Activated naive CD8-positive, alpha-beta T cell treated with anti-CD3 and anti-CD28 coated beads for 36 hours (primary cell): ENCODE results near the gene SCAF11. TPM values are rescaled to one million over a fixed set of nuclear protein-coding genes. Genes with fewer than 3 reads are reported as not detected.

ENCODE experiments used
- DNase-seq: peaks from one replicate; pipeline ENCODE4 v3.0.0; 2021
- H3K27ac Mint-ChIP-seq: one replicate; pipeline ENCODE4 v1.8.0; 2022; ENCODE audit warnings: mild to moderate bottlenecking, moderate library complexity, mixed read lengths
- H3K27me3 Mint-ChIP-seq: one replicate; pipeline ENCODE4 v1.8.0; 2022; ENCODE audit warnings: mild to moderate bottlenecking, mixed read lengths
- H3K36me3 Mint-ChIP-seq: one replicate; pipeline ENCODE4 v1.8.0; 2021; ENCODE audit warnings: mild to moderate bottlenecking, mixed read lengths
- H3K4me1 Mint-ChIP-seq: one replicate; pipeline ENCODE4 v1.8.0; 2021; ENCODE audit warnings: mixed read lengths
- H3K4me3 Mint-ChIP-seq: one replicate; pipeline ENCODE4 v1.8.0; 2022; ENCODE audit warnings: mild to moderate bottlenecking, moderate library complexity, mixed read lengths
- H3K9me3 Mint-ChIP-seq: one replicate; pipeline ENCODE4 v1.8.0; 2022; ENCODE audit warnings: mixed read lengths
- total RNA-seq, 2 experiments: library from RNA; stranded (reverse); gene quantifications; one replicate each; pipeline ENCODE4 v1.2.3, GENCODE V29; 2021

SCAF11 gene
- total RNA-seq, 2 experiments from 2014 or later, result 111 to 124 TPM

DNA sequence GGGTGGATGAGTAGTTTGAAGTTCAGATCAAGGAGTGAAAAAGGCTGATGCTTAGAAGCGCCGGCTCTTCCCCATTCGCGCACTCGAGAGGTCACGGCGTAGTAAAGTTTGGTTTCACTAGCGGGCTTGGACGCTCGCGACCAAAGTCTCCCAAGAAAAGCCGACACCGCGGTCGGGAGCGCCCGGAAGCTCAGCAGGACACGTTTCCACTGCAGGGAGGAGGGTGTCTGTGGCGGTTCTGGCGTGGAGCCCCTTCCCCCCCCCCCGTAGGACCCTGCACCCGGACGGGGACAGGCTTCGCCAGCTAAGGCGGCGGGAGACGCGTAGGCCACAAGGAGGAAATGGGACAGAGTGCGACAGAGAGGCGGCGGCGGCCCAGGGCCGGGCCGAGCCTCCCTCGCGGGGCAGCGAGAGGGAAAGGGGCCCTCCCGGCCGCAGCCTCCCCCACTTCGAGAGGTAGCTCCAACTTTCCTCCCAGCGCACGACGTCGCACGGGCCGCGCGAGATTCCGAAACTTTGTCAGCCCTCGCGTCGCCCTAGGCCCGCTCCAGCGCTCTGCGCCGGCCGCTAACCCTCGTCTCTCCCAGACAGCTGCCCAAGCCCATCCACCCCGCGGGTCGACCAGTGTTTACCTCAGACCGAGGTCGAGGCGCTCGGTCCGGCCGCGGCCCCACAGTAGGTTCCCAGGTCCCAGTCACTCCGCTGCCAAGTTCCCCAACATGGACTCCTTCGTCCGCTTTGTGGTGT is 480 bp downstream of the SCAF11 start:
- H3K27ac Mint-ChIP-seq, result peak overlapping the region; percentile 100
- peaks cover 2% of the 10 kb centered on the region for H3K9me3 Mint-ChIP-seq
- peak overlapping the region; percentile 95 for H3K4me3 Mint-ChIP-seq
- H3K36me3 Mint-ChIP-seq, result peaks cover 37% of the 10 kb centered on the region
- peaks cover 48% of the 10 kb centered on the region for H3K4me1 Mint-ChIP-seq
- peaks cover 8% of the 10 kb centered on the region for H3K27me3 Mint-ChIP-seq
- peak; percentile 63 for DNase-seq

- H3K27ac Mint-ChIP-seq, result peak overlapping the region; percentile 100
Measured at GRCh38 chr12:45989287-45989686, 1.1 kb downstream of the SCAF11 start.

DNA sequence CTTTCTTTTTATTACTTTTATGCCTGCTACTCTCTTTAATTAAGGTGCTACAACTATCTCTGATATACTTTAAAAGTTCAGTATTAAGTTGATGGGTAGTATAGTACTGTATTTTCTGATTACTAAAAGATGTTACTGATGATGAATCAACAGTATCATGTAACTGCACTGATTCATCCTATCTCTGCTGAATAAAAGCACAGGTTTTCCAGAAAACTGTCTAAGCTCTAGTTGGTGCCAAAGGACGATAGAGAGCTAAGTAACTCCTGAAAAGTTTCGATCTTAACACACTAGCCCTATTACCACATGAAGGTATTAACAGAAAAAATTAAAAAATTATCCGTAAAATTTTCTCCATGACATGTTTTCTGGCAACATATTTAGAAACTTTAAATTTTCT is 2.1 kb downstream of the SCAF11 start:
- H3K36me3 Mint-ChIP-seq, result peaks cover 49% of the 10 kb centered on the region
- no peak overlapping the region for H3K27ac Mint-ChIP-seq
- H3K9me3 Mint-ChIP-seq, result peaks cover 2% of the 10 kb centered on the region
- peak overlapping the region; percentile 95 for H3K4me3 Mint-ChIP-seq
- peaks cover 59% of the 10 kb centered on the region for H3K4me1 Mint-ChIP-seq
- peaks cover 8% of the 10 kb centered on the region for H3K27me3 Mint-ChIP-seq
- DNase-seq, result no peak

More at GRCh38 chr12:45989287-45989686, 1.1 kb downstream of the SCAF11 start:
- peaks cover 43% of the 10 kb centered on the region for H3K36me3 Mint-ChIP-seq
- peaks cover 53% of the 10 kb centered on the region for H3K4me1 Mint-ChIP-seq
- no peak for DNase-seq
- peaks cover 8% of the 10 kb centered on the region for H3K27me3 Mint-ChIP-seq
- H3K9me3 Mint-ChIP-seq, result peaks cover 2% of the 10 kb centered on the region
- peak overlapping the region; percentile 95 for H3K4me3 Mint-ChIP-seq

GRCh38 chr12:45987340-45987727 is 3.0 kb downstream of the SCAF11 start:
- Mint-ChIP-seq H3K27me3 (peaks cover 8% of the 10 kb centered on the region), H3K36me3 (peaks cover 56% of the 10 kb centered on the region), H3K4me1 (peaks cover 68% of the 10 kb centered on the region), H3K27ac (peak overlapping the region; percentile 28), H3K9me3 (peaks cover 2% of the 10 kb centered on the region), H3K4me3 (peak overlapping the region; percentile 95)
- DNase-seq, result no peak

GRCh38 chr12:45986641-45987339 is 3.6 kb downstream of the SCAF11 start:
- H3K27ac Mint-ChIP-seq, result peak overlapping the region; percentile 34
- peaks cover 7% of the 10 kb centered on the region for H3K27me3 Mint-ChIP-seq
- peak overlapping the region; percentile 2 for H3K4me3 Mint-ChIP-seq
- peaks cover 2% of the 10 kb centered on the region for H3K9me3 Mint-ChIP-seq
- no peak for DNase-seq
- H3K4me1 Mint-ChIP-seq, result peaks cover 65% of the 10 kb centered on the region
- H3K36me3 Mint-ChIP-seq, result peaks cover 56% of the 10 kb centered on the region

GRCh38 chr12:45981075-45981837 is 9.1 kb downstream of the SCAF11 start:
- H3K27ac Mint-ChIP-seq, result no peak overlapping the region
- no peaks in the 10 kb centered on the region for H3K27me3 Mint-ChIP-seq
- no peak for DNase-seq
- H3K9me3 Mint-ChIP-seq, result peaks cover 2% of the 10 kb centered on the region
- no peak overlapping the region for H3K4me3 Mint-ChIP-seq
- peaks cover 80% of the 10 kb centered on the region for H3K4me1 Mint-ChIP-seq
- H3K36me3 Mint-ChIP-seq, result peaks cover 52% of the 10 kb centered on the region

GRCh38 chr12:45980540-45980939 is 9.8 kb downstream of the SCAF11 start:
- Mint-ChIP-seq H3K36me3 (peaks cover 49% of the 10 kb centered on the region), H3K27ac (no peak overlapping the region), H3K4me3 (no peak overlapping the region), H3K4me1 (peaks cover 77% of the 10 kb centered on the region), H3K9me3 (peaks cover 2% of the 10 kb centered on the region), H3K27me3 (no peaks in the 10 kb centered on the region)
- DNase-seq, result no peak

DNA sequence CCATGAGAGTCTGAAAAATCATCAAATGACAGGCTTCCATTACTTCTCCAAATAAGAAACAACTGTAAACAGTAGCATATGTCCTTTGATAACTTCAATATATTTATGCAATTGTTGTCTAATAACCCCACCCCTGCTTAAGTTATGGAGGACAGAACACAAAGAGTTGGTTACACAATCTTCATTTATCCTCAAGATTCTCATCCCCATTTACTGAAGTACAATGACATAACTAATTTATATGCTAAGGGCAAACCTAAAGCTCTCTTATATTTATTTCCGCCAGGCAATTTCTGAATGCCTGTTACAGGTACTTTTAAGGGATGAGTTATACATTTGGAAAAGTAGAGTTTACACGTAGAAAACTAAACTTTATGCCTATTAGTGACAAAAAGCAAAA is 12.3 kb downstream of the SCAF11 start:
- H3K4me3 Mint-ChIP-seq, result no peak overlapping the region
- H3K27ac Mint-ChIP-seq, result no peak overlapping the region
- no peaks in the 10 kb centered on the region for H3K27me3 Mint-ChIP-seq
- DNase-seq, result no peak
- H3K4me1 Mint-ChIP-seq, result peaks cover 72% of the 10 kb centered on the region
- peaks cover 8% of the 10 kb centered on the region for H3K9me3 Mint-ChIP-seq
- H3K36me3 Mint-ChIP-seq, result peaks cover 51% of the 10 kb centered on the region

- H3K36me3 Mint-ChIP-seq, result peaks cover 49% of the 10 kb centered on the region
- H3K4me1 Mint-ChIP-seq, result peaks cover 70% of the 10 kb centered on the region
- no peak overlapping the region for H3K27ac Mint-ChIP-seq
- no peaks in the 10 kb centered on the region for H3K27me3 Mint-ChIP-seq
- H3K4me3 Mint-ChIP-seq, result no peak overlapping the region
- DNase-seq, result no peak
- peaks cover 10% of the 10 kb centered on the region for H3K9me3 Mint-ChIP-seq
Measured at GRCh38 chr12:45977620-45978019, 12.8 kb downstream of the SCAF11 start.

DNA sequence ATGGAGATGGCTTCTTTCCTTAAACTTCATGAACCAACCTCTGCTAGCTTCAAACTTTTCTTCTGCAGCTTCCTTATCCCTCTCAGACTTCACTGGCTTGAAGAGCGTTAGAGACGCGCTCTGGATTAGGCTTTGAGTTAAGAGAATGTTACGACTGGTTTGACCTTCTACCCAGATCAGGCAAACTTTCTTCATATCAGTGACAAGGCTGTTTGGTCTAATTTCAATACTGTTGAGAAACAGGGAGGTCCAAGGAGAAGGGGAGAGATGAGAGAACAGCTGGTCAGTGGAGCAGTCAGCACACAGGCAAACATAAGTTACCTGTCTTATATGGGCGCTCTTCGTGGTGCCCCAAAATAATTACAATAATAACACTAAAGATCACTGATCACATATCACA is 14.9 kb downstream of the SCAF11 start:
- peaks cover 65% of the 10 kb centered on the region for H3K4me1 Mint-ChIP-seq
- H3K27me3 Mint-ChIP-seq, result no peaks in the 10 kb centered on the region
- peaks cover 58% of the 10 kb centered on the region for H3K36me3 Mint-ChIP-seq
- H3K27ac Mint-ChIP-seq, result no peak overlapping the region
- DNase-seq, result no peak
- peaks cover 10% of the 10 kb centered on the region for H3K9me3 Mint-ChIP-seq
- no peak overlapping the region for H3K4me3 Mint-ChIP-seq

DNA sequence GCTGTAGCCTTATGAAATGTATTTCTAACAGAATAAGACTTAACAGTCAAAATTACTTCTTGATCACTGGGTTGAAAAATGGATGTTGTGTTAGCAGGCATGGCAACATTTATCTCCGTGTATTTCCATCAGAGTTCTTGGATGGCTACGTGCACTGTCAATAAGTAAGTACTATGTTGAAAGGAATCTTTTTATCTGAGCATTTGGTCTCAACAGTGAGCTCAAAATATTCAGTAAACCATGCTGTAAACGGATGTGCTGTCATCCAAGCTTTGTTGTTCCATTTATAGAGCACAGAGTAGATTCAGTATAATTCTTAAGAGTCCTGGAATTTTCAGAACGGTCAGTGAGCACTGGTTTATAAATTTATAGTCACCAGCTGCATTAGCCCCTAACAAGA is 15.5 kb downstream of the SCAF11 start:
- Mint-ChIP-seq H3K9me3 (peaks cover 10% of the 10 kb centered on the region), H3K27ac (no peak overlapping the region), H3K36me3 (peaks cover 63% of the 10 kb centered on the region), H3K4me3 (no peak overlapping the region), H3K4me1 (peaks cover 63% of the 10 kb centered on the region), H3K27me3 (no peaks in the 10 kb centered on the region)
- no peak for DNase-seq

DNA sequence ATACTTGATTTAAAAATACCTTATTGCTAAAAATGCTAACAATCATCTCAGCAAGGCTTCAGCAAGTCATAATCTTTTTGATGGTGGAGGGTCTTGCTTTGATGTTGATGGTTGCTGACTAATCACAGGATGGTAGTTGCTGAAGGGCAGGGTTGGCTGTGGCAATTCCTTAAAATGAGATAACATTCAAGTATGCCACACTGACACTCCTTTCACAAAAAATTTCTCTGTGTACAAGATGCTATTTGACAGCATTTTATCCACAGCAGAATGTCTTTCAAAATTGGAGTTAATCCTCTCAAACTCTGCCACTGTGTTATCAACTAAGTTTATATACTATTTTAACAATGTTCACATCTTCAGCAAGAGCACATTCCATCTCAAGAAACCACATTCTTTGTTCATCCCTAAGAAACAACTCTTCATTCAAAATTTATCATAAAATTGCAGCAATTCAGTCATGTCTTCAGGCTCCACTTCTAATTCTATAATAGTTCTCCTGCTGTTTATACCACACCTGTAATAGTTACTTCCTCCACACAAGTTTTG is 16.1 kb downstream of the SCAF11 start:
- Mint-ChIP-seq H3K9me3 (peaks cover 10% of the 10 kb centered on the region), H3K4me3 (no peak overlapping the region), H3K27ac (no peak overlapping the region), H3K27me3 (no peaks in the 10 kb centered on the region), H3K36me3 (peaks cover 64% of the 10 kb centered on the region), H3K4me1 (peaks cover 59% of the 10 kb centered on the region)
- DNase-seq, result no peak

- no peaks in the 10 kb centered on the region for H3K27me3 Mint-ChIP-seq
- H3K27ac Mint-ChIP-seq, result no peak overlapping the region
- H3K9me3 Mint-ChIP-seq, result peaks cover 10% of the 10 kb centered on the region
- peaks cover 62% of the 10 kb centered on the region for H3K36me3 Mint-ChIP-seq
- DNase-seq, result no peak
- peaks cover 59% of the 10 kb centered on the region for H3K4me1 Mint-ChIP-seq
- H3K4me3 Mint-ChIP-seq, result no peak overlapping the region
Measured at GRCh38 chr12:45973526-45973925, 16.8 kb downstream of the SCAF11 start.

DNA sequence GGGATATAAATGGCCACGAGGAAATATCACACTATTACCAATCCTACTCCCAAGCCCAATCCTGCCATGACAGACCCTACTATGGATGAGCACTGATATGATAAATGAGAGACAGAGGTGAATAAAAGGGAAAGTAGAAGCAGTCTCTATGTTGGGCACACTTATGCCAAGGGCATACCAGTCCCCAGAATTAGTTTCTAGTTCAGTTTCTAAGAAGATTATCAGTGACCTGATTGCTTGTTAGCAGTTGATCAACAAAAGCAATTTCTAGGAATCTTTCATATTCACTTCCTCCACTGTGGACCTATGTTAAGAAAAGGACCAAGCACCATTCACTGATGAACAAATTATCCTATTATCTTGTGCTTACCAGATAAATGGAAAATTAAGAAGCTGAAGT is 20.0 kb downstream of the SCAF11 start:
- H3K27ac Mint-ChIP-seq, result no peak overlapping the region
- H3K36me3 Mint-ChIP-seq, result peaks cover 50% of the 10 kb centered on the region
- no peak for DNase-seq
- H3K9me3 Mint-ChIP-seq, result peaks cover 8% of the 10 kb centered on the region
- H3K27me3 Mint-ChIP-seq, result no peaks in the 10 kb centered on the region
- H3K4me3 Mint-ChIP-seq, result no peak overlapping the region
- H3K4me1 Mint-ChIP-seq, result peaks cover 49% of the 10 kb centered on the region

DNA sequence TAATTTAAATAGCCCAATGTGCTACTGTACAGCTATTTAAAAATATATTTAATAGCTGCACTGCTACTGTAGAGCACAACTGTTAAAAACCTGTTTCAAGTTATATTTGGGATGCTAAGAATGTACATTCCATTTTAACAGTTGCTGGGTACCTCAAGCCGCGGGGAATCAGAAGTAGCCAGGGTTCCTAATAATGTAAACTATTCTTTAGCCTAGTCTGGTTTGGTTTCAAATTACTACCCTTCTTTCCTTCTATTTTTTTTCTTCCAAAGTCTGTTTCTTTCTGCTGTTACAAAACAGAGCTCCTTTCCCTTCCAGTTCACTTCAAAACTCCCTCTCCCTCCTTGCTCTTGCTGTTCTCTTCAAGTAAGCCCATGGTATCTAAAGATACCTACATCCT is 21.3 kb downstream of the SCAF11 start:
- Mint-ChIP-seq H3K36me3 (peaks cover 49% of the 10 kb centered on the region), H3K4me1 (peaks cover 45% of the 10 kb centered on the region), H3K27ac (no peak overlapping the region), H3K4me3 (no peak overlapping the region), H3K27me3 (no peaks in the 10 kb centered on the region), H3K9me3 (peaks cover 8% of the 10 kb centered on the region)
- no peak for DNase-seq
